Left ventricle myocardium inferior (tissue), 1 donor: ENCODE results near the gene AKTIP. TPM values are rescaled to one million over a fixed set of nuclear protein-coding genes. Genes with fewer than 3 reads are reported as not detected.

ENCODE experiments used
- DNase-seq: peaks from one replicate; pipeline ENCODE4 v3.0.0-alpha.2; 2020
- H3K27ac ChIP-seq: fragments of 200-600 bp; replicated peaks from 2 replicates; pipeline ENCODE4 v1.8.0; 2021
- H3K27me3 ChIP-seq: fragments of 200-600 bp; 2 replicates; pipeline ENCODE4 v1.8.0; 2021; ENCODE audit warnings: low read depth
- H3K36me3 ChIP-seq: fragments of 200-600 bp; 2 replicates; pipeline ENCODE4 v1.8.0; 2021
- H3K4me1 ChIP-seq: fragments of 200-600 bp; 2 replicates; pipeline ENCODE4 v1.8.0; 2021
- H3K4me3 ChIP-seq: fragments of 200-600 bp; 2 replicates; pipeline ENCODE4 v1.8.0; 2021; ENCODE audit warnings: mild to moderate bottlenecking, moderate library complexity
- H3K9me3 ChIP-seq: fragments of 200-600 bp; replicated peaks from 2 replicates; pipeline ENCODE4 v1.8.0; 2021
- intact Hi-C: fragments of 100-400 bp; cut with micrococcal nuclease; formaldehyde crosslinking; loops from one replicate; pipeline ENCODE4 v1.11.0; 2022
- total RNA-seq: library from RNA; stranded (reverse); fragmentation: NEBNext Ultra II Directional; extraction: Animal tissue kit (Norgen Biotek cat#: 25700); gene quantifications from one replicate; pipeline ENCODE4 v1.2.1, GENCODE V29; 2021
- TF ChIP-seq, protein P1 (sequence below): fragments of 200-600 bp; IDR thresholded peaks from 2 replicates; pipeline ENCODE4 v1.8.0; 2021; ENCODE audit warnings: antibody characterized with exemption, mild to moderate bottlenecking, borderline replicate concordance
- donor health status: DM: no; HTN: yes; CAD: no; lungs with severe emphysema.

Gene AKTIP
- total RNA-seq, 1 donor from 2014 or later = 95.0 TPM

DNA sequence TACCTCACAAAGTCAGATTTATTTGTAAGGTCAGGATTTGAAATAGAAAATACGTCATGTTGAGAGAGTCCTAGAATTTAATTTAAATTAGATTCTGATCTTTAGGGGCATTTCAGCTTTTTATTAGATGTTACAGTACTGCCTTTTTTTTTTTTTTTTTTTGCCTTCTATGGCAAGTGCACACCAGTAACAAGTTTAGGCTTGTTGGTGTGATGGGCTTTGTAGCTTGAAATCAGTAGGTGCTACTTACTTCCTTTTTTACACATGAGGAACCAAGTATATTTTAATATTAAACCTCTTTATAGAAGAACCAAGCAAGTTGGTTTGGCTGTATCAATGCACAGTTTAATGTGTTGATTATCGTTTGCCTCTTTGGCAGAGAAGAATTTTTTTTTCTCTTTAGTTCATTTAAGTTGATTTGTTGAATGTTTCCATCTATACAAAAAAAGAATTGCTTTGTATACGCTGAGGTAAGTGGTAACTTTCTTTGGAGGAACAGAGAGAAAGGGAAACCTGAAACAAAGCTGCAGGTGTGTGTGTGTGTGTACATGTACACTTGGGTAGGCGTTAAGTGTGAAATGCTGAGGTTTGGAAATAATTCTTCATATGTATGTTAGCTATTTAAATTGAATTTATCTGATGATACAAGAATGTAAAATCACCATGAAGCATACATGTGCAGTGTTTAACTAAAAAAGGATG is 53.0 kb downstream of the AKTIP start:
- DNase-seq = no peak
- Histone ChIP-seq H3K4me3 (no peak overlapping the region), H3K9me3 (no peaks in the 10 kb centered on the region), H3K27ac (no peak overlapping the region), H3K36me3 (peaks cover 74% of the 10 kb centered on the region), H3K4me1 (no peaks in the 10 kb centered on the region), H3K27me3 (no peaks in the 10 kb centered on the region)
- TF ChIP-seq, protein P1, sequence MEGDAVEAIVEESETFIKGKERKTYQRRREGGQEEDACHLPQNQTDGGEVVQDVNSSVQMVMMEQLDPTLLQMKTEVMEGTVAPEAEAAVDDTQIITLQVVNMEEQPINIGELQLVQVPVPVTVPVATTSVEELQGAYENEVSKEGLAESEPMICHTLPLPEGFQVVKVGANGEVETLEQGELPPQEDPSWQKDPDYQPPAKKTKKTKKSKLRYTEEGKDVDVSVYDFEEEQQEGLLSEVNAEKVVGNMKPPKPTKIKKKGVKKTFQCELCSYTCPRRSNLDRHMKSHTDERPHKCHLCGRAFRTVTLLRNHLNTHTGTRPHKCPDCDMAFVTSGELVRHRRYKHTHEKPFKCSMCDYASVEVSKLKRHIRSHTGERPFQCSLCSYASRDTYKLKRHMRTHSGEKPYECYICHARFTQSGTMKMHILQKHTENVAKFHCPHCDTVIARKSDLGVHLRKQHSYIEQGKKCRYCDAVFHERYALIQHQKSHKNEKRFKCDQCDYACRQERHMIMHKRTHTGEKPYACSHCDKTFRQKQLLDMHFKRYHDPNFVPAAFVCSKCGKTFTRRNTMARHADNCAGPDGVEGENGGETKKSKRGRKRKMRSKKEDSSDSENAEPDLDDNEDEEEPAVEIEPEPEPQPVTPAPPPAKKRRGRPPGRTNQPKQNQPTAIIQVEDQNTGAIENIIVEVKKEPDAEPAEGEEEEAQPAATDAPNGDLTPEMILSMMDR = no peak
- intact Hi-C loops = no loop called here

DNA sequence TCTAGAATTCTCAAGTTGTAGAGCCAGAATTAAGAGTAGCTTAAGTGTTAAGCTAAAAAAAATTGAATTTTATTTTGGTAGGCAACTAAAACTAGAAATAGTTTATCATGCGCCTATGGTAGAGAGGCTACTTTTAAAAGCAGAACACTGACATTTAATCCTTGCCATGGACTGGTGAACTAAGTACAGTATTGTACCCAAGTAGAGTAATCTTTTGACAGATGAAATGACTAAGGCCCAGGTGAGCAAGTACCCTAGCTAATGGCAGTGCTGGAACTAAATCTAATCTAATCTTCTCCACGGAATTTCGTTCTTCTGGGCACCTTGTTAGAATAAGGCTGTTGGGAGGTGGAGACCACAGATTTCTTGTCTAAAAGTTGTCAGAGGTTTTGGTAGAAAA is 56.9 kb downstream of the AKTIP start:
- no peak overlapping the region for H3K27ac ChIP-seq
- no peak overlapping the region for H3K4me3 ChIP-seq
- H3K4me1 ChIP-seq = no peaks in the 10 kb centered on the region
- H3K27me3 ChIP-seq = no peaks in the 10 kb centered on the region
- intact Hi-C loops = no loop called here
- H3K36me3 ChIP-seq = peaks cover 68% of the 10 kb centered on the region
- TF ChIP-seq, protein P1 = no peak
- no peak for DNase-seq
- H3K9me3 ChIP-seq = no peaks in the 10 kb centered on the region

DNA sequence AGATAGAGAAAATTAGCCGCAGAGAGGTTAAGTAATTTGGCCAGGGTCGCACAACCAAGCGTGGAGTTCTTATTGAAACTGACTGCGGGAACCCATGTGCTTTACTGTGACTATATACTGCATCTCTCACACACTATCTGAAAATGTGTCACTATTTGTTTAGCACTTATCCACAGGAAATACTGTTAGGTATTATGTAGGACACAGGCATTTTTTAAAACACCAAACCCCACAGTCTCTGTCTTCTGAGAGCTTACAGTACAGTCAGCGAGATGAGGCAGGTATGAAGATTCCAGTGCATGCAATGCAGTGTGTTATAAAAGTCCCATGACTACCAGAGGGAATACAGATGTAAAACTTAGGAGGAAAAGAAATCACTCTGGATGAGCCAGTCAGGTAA is 57.5 kb downstream of the AKTIP start:
- H3K4me3 ChIP-seq = no peak overlapping the region
- DNase-seq = no peak
- H3K36me3 ChIP-seq = peaks cover 70% of the 10 kb centered on the region
- TF ChIP-seq, protein P1 = no peak
- no peak overlapping the region for H3K27ac ChIP-seq
- H3K4me1 ChIP-seq = no peaks in the 10 kb centered on the region
- intact Hi-C loops = no loop called here
- no peaks in the 10 kb centered on the region for H3K9me3 ChIP-seq
- H3K27me3 ChIP-seq = no peaks in the 10 kb centered on the region

Other genes with a start within 250 kb of the AKTIP start
- 36.0 TPM for gene RBL2, start 68.7 kb downstream of the AKTIP start, total RNA-seq
- 1.7 TPM for gene RPGRIP1L, start 200.7 kb upstream of the AKTIP start, total RNA-seq
- gene FTO, start 200.9 kb upstream of the AKTIP start, total RNA-seq = 78.4 TPM